ENCODE data around the gene HIC1. TPM values are rescaled to one million over a fixed set of nuclear protein-coding genes. Genes with fewer than 3 reads are reported as not detected.
A peak's percentile ranks its signal among the peaks of the same experiment; 100 is the strongest.

The HIC1 gene
- total RNA-seq, 1 experiment from 2014 or later, result 0.79 TPM

DNA sequence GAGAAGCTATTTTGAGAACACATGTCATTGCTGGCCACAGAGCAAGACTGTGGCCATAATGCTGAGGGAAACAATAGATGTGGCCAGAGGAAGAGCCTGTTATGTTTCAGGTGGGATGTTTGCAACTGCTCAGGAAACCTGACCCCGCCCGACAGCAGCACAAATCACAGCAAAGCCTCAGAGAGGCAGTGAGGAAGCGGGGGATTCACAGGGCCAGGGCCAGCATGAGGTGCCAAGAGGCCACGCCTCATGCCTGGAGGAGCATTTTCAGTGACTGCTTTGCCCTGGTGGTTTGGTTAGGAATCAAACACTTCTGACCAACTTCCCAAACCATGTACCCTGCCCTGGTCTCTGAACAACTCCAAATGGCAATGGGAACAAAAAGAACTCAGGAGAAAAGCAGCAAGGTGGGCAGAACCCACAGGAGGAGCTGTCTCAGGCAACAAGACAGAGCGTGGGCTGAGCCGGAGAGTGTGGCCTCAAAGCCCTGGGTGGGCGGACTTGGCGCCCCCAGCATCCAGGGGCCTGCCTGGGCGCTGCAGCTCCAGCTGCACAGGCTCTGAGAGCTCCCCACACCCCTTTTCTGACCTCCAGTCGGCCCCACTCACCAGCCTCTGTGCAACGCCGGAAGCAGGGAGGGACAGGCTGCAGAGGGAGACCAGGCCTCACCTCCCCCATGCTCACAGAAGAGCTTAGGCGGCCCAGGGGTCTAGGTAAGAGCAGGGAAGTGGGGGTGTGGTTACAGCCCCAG is 20.6 kb downstream of the HIC1 start:
- no peak for DNase-seq (ENCODE audit: low read depth)

DNA sequence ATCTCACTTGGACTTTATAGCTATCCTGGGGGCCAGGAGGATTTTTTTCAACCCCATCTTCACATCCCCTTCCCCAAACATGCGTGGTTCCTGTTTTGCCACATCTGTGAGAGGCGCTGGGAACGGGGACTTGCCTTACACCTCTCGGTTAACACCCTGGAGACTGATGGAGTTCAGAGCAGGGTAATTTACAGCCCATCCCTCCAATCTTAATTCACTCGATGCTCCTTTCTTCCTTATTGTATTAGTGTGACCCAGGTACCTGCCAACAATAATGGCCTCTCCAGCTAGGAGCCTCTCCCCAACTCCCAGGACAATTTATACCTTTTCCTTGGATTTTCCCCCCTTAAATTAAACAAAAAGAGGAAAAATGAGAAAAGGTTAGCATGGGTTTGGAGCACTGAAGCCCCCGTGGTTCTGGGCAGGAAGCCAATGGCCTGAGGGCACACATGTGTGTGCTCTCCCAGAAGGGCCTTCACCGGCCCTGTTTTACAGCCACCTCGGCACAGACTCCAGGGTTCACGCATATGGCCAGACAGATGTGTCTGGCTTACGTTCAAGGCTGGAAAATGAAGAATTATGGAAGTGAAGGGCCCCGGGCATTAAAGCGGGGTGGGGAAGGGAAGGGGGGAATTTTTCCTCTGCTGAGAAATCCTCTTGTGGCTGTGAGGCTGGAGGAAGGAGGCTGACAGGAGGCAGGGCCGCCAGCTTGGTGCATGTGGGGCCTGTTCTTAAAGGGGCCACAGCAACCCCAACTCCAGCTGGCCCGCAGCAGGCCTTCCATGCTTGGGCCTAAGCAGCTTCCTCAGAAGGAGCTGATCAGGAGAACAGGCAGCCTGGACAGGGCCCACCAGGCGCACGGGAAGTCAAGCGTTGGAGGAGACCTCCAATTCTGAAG is 21.4 kb downstream of the HIC1 start:
- DNase-seq (ENCODE audit: low read depth), result no peak

DNA sequence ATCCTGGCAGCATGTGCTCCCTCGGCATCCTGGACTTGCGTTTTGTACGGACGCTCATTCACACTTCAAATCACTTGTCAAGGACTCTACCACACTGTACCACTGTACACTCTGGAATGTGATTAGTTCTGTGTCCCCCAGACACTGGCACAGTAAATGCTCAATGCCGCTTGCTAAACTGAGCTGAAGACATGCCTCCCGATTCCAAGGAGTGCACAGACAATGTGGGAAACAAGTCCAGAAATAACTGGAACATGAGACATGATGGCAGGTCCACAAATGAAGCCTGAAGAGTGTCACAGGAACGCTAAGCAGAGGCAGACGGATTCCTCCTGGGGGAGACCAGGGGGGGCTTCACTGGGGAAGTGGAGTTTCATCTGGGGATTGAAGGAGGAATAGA is 22.1 kb downstream of the HIC1 start:
- no peak for DNase-seq (ENCODE audit: low read depth)

DNA sequence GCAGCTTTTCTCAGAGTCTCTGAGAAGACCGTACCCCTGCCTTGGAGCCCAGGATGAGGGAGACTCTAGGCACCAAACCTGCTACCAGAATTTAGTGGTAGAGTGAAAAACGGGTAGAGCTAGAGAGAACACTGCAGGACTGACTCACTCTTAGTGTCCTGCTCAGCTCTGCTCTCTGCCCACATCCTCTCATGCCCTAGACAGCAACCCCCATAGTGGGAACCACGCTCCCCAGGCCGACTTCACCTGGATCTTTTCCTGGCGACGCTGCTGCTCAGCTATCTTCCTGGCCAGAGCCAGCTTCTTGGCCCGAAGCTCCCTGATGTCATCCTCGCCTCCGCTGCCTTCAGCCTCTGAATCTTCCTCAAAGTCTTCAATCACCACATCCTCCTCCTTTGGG is 26.7 kb downstream of the HIC1 start:
- peak; percentile 93 for DNase-seq (ENCODE audit: low read depth)

DNA sequence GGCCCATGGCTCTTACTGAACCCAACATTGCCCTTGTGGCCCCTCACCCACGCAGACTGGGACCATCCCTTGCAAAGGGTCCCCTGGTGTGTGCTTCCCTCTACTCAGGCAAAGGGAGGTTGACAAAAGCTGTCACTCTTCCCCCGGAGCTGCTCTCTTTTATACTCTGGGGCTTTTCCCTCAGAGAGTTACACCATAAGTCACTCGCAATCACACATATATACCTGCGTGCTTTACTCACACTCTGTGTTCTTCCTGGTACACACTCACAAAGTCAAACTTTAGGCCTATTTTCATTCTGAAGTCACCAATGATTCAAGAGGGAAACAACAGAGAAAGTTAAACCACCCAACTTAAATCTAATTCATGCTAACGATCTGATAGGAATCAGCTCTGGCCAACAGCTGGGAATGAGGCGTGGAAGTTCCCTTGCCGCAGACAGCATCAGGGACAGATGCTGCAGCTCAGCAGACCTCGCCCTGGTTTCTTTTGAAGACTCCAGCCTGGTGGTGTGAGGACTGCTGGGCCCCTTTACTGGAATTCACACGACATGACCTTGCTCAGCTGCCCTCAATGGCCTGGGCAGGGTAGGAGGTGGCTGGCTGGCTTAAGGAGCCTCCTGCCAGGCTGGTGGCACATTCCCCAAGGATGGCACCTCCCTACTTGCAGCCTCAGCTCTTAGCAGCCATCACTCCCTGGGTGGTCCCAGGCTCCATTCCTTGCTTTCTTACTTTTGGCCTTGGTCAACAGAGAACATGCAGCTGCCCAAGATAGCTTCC is 27.3 kb downstream of the HIC1 start:
- DNase-seq (ENCODE audit: low read depth), result no peak

DNA sequence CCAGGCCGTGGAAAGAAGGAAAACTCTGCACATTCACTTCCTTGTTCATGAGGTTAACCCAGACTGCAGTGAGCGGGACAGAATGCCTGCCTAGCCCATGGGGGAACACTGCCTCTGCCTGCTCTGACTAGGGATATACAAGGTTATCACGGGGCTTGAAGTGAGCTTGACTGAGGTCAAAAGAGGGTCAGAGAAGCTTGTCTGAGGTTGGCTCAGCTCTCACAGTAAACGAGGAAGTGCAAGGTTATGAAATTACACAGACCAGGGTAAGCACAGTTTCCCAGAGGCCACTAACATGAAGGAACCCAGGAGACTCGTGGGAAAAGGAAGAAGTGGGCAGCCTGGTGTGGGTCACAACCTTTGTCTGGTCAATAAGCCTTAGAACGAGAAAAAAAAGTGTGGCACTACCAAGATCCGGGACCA is 28.7 kb downstream of the HIC1 start:
- DNase-seq (ENCODE audit: low read depth), result no peak

DNA sequence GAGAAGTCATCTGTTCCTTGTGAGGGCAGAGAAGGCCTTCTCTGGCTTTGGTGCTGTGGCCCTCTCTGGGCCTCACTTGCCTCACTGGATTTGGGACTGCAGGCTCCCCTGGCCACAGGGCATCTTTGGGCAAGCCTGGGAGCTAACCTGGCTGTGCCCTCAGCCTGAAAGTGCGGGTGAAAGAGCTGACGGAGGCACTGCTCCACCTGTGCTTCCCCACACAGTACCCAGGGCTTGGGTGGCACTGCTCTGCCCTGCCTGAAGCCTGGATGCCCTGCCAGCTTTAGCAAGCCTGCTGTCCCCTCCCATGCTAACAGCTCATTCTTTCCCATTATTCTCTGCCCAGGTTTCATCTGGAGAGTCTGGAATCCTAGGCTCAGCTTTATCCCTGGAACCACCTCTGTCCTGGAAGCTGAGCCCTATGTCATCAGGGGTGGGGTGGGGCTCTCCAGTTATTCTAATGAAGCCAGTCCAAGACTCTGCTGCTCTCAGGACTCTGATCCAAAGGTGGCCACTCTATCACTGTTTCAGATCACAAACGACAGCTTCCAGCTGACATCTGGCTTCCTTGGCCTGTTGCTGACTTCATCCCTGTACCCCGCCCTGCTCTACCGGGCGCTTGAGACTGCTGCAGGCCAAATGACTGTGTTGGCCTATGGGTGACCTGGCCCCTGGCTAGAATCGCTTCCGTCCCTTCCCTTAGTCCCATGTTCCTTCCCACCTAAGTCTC is 29.3 kb downstream of the HIC1 start:
- DNase-seq (ENCODE audit: low read depth), result no peak

DNA sequence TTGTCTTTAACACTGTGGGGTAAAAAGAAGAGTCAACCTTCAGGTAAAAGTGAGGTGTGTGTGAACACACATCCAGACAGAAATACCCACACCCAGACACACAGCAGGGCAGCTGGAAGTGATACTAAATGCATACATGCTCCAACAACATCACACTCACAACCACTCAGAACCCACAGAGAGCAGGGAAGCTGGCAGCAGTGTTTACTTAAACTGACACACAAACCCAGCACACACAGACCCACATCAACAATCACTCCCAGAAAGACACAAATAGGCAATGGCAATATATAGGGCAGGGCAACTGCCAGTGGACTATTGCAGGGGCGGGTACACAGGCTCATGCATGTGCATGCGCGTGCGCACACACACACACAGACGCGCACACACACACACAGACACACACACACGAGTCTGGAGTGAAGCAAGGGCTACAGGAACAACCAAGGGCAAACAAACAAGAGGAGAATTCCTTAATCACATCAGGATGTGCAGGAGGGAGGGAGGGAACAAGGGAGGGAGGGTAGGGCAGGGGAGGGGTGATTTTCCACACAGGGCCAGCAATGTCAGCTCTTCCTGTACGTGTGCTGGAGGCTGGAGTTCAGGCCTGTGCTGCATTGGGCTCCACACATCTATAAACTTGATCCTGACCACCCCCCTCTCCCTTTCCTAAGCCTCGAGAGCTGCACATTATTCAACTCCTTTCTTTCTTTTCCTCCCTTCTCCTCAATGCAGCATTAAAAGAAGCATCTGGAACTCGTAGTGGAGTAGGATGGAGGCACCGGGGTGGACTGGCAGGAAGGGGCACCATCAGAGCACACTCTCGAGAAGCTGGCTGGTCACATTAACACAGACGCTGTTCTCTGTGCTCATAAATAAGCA is 30.1 kb downstream of the HIC1 start:
- no peak for DNase-seq (ENCODE audit: low read depth)

DNA sequence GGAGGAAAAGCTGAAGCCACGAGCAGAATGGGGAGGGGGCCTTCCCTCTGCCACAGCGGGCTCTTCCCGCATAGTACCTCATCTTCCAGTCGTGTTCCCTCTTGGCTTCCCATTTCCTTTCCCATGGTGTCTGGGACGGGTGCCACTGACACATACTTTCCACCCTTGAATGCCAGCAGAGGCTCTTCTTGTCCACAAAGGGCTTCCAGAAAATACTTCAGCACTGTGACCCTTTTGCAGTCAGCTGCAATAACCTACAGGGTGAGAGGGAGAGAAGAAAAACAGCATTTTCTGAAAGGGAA is 30.7 kb downstream of the HIC1 start:
- DNase-seq (ENCODE audit: low read depth), result no peak

DNA sequence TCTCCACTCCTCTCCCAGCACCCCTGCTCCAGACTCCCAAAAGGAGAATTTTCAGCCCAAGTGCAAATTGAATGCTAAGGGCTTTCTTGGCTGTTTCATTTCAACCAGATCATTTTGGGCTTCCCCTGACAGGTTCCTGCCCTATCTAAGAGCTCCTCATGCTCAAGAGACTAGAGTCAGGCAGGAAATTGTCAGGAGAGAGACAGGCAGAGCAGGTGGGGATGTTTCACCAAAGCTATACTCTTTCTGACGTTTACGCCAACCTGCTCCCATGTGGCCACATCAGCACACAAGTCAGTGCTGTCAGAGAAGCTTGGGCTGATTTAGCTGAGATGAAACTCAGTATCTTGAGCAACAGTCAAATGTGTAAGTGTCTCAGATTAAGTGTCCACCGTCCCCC is 31.4 kb downstream of the HIC1 start:
- DNase-seq (ENCODE audit: low read depth), result no peak

DNA sequence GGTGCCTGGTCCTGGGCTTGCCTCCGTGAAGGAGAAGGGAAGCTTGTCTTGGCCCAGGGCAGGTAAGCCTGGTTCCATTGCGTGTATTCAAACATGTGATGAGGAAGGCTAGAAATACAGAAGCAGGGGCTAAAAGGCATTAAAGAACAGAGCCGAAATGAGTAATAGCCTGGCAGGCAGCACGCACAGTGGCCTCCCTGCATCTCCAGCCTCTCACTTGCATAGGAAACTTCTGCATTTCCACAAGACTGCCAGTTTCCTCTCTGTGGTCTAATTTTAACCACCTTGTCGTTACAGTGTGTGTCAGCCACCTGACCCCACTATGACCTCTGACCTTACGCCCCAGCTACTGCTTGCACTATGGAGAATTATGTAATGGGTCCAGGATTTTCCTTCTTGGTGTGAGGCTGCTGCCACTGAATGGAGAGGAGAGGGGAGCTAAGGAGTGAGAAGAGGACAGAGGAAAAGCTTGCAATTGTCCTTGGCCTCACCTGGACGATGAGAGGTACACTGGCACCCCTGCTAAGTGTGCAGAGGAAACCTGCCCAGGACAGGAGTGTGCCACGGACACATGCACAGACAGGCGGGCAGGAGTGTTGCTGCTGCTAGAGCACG is 32.8 kb downstream of the HIC1 start:
- peak; percentile 47 for DNase-seq (ENCODE audit: low read depth)

DNA sequence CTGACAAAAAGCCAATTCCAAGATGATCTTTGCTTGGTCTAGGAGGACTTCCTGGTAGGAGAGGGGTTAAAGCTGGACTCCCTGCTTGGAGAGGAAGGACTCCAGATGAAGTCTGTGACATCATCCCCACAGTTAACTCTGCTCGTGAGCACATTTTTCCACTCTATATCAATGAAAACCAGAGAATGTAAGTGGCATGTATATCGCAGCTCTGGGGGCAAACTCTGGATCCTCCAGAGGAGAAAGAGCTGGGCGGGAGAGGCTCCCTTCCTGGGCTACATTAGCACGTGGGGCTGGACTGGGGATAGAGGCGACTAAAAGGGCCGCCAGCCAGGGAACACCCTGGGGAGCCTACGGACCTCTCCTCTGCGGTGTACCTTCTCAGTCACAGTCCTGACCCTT is 34.1 kb downstream of the HIC1 start:
- no peak for DNase-seq (ENCODE audit: low read depth)

DNA sequence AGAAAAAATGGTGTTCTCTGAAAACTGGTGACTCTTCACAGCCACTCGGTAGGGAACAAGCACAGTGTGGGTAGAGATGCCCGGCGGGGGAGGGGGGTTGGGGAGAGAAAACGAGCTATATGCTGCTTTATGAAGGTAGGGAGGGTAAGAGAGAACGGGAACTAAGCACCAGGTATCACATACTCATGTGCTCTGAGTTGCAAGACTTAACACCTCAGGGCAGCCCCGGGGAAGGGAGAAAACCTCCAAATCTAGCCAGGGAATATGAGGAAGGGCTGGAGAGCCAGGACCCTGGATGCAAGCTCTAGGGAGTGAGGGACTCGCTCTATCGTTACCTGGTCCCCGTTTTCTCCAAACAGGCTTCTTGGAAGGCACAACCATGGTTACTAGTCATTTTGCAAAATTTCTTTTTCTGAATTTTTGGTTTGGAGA is 35.3 kb downstream of the HIC1 start:
- DNase-seq (ENCODE audit: low read depth), result no peak

DNA sequence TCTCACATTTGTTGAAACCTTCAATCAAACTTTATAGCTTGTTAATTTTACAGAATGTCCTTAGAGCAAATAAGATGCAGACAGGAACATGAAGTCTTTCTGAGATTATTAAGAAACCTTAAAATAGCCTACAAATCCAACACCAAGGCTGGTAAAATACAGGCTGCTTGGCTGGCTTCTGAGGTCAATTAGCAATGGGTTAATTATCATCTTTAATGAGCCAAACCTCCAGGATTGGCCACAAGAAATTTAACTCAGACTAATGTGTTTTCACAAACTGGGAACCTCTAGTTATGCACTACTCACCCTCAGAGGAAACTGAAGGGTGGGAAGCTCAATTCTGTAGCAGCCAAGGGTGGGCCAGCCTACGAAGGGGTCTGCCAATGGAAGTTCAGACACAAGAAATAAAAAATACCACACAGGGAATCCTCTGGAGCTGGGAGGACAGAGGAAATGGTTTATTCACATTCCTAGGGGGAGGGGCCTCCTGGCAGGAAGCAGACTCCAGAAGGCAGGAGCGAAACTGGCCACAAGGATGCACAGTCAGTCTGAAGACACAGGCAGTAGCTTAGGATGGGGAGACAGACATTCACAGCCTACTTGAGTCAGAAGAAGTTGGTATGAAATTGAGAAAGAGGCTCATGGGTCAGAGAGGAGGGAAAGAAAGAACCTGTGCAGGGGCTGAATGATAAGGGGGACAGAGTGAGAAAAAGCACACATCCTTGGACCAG is 36.1 kb downstream of the HIC1 start:
- DNase-seq (ENCODE audit: low read depth), result peak; percentile 95

DNA sequence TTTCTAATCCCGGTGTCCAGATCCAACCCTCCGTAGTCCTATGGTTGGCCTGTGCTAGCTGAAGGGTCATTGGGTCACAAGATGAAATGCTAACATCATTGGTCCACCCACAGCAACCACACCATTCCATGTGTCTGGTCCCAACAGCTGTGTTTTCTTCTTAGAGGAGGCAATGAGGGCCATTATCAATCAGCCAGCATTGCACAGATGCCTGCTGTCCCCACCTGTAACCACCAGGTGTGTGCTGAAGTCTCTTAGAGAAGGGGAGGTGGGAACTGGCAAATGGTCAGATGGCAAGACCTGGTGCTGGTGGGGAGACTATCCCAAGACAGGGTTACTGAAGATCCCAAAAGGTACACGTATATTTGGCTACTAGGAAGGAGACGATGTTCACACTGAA is 37.4 kb downstream of the HIC1 start:
- DNase-seq (ENCODE audit: low read depth), result no peak

DNA sequence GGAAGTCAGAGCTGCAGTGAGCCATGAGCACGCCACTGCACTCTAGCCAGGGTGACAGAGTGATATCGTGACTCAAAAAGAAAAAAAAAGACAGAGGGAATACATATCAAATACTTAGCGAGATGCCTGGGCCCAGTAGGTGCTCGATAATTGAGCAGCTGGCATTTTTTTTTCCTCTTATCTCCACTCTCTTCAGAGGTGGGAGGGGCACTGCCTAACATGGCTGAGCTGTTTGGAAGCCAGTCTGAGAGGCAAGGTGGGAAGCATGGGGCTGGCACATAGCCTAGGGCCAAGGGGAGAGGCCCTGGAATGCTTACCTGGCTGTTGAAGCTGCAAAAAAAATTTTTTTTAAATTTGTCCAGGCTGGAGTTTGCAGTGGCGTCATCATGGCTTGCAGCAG is 38.4 kb downstream of the HIC1 start:
- DNase-seq (ENCODE audit: low read depth), result no peak

DNA sequence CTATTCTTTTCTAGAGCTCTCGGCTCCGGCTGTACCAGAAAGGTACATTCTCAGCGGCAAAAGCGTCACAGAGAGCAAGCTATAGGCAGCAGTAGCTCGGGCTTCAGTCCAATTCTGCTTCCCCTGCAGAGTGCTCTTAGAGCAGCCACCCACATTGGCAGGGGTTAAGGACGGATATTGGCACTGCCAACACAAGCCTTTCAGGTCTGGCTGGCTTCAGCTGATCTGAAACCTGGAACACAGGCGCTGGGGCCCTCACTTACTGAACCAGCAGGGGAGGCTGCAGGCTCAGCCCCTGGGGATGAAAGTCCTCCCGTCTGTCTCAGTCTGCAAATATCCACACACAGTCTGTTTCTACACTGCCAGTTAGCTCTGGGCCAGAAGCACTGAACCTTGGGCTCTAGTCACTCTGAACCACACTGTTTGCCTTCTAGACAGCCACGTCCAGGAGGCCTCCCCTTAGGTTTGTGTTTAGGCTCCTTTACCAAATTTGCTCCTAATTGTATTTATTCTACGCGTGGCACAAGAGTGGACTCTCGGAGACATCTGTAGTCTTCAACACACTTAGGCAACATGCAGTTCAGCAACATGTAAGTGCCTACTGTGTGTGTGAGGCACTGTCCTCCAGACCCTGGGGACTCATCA is 40.1 kb downstream of the HIC1 start:
- DNase-seq (ENCODE audit: low read depth), result no peak

DNA sequence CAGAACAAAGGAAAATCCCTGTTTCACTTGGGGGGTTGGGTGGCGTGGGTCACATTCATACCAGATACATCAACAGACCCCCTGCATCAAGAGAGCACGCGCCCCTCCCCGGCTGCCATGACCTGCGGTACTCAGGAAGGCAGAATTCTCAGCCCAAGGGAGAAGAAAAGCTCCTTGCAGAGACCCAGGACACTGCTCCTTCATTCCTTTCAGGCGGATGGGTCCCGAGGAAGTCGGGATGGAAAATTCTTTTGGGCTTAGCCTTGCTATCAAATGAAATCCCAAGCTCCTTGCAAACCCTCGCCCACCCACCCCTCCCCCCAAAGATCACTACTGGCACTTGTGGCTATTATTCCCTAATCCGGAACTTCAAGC is 40.6 kb downstream of the HIC1 start:
- DNase-seq (ENCODE audit: low read depth), result no peak
